ENCODE results near the gene GPRASP2. TPM values are rescaled to one million over a fixed set of nuclear protein-coding genes. Genes with fewer than 3 reads are reported as not detected.

Gene GPRASP2
- total RNA-seq, 1 experiment from 2014 or later = 9.9 TPM

GRCh38 chrX:102767287-102767686 is 55.0 kb downstream of the GPRASP2 start:
- CTCF ChIA-PET = no interaction called here
- Histone ChIP-seq H3K9me3 (ENCODE audit: low read depth, low read length, poor library complexity, severe bottlenecking) (no peaks in the 10 kb centered on the region), H3K27me3 (replicated peaks; ENCODE audit: insufficient read depth, low read depth, low read length, poor library complexity) (no peaks in the 10 kb centered on the region), H3K4me3 (ENCODE audit: low read depth, low read length, poor library complexity, severe bottlenecking) (no peak overlapping the region), H3K36me3 (ENCODE audit: insufficient read depth, low read length, poor library complexity, severe bottlenecking) (no peaks in the 10 kb centered on the region), H3K27ac (ENCODE audit: low read depth, low read length, poor library complexity, severe bottlenecking) (no peak overlapping the region), H3K4me1 (ENCODE audit: insufficient read depth, low read length, poor library complexity, severe bottlenecking) (no peaks in the 10 kb centered on the region)
- POLR2A ChIA-PET (ENCODE audit: low non-redundant PET) = no interaction called here
- no TSS peak for BruUV-seq (replicated peaks)
- no peak for DNase-seq (ENCODE audit: low spot score)
- intact Hi-C loops (cut with micrococcal nuclease; ENCODE audit: unreplicated experiment) = no loop called here
- TF ChIP-seq EZH2 (IDR thresholded peaks at IDR 0.05; ENCODE audit: borderline replicate concordance, low read depth, low read length, poor library complexity, severe bottlenecking) (no peak), CTCF (conservative IDR thresholded peaks at IDR 0.05; ENCODE audit: low read depth, low read length) (no peak)

Other genes starting within 250 kb of the GPRASP2 start
- not detected in 2 replicates for gene TCP11X2, start 240.6 kb upstream of the GPRASP2 start, total RNA-seq (2021)
- 72.7 and 78.3 TPM in 2 replicates for gene TMSB15A, start 195.7 kb upstream of the GPRASP2 start, total RNA-seq (2021)
- gene ARMCX5, start 112.9 kb upstream of the GPRASP2 start, total RNA-seq (2021) = 14.4 and 15.2 TPM in 2 replicates
- gene GPRASP1, start 61.0 kb upstream of the GPRASP2 start, total RNA-seq (2021) = 3.2 and 3.7 TPM in 2 replicates
- gene GPRASP3, start 8.3 kb downstream of the GPRASP2 start, total RNA-seq (2021) = 7.8 and 8.3 TPM in 2 replicates
- 0.97 and 1.1 TPM in 2 replicates for gene RAB40AL, start 224.8 kb downstream of the GPRASP2 start, total RNA-seq (2021)